Measurements from ENCODE around the gene SIPA1. TPM values are rescaled to one million over a fixed set of nuclear protein-coding genes. Genes with fewer than 3 reads are reported as not detected.
A peak's percentile ranks its signal among the peaks of the same experiment; 100 is the strongest.

SIPA1 gene
- total and polyA plus RNA-seq, 9 of the 15 experiments (the other 6 are each of a cell fraction or from before 2014, with no cell fraction given) = 0.25 to 85.8 (median 16.8) TPM

DNA sequence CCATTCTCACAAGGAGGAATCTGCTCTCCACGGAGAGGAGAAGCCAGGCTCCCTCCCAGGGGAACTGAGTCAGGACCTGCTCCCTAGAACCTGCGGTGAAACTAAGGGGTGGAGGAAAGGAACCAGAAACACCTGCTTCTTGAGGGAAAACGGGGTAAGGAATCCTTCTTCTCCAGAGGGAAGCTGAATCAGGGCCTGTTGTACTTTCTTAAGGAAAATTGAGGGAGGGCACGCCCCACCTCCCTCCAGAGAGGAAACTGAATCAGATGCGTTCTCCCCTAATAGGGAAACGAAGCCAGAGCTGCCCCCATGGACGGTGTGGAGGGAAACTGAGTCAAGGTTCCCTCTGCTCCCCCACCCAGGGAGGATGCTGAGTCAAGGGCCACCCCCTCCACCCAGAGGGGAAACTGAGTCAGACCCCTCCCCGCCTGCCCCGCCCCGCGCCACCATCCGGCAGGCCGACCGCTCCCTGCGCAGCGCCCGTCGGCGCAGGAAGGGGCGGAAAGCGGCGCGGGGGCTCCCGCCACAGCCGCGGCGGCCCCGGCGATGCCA lies 24.4 kb downstream of the SIPA1 start (continued):
- TF ChIP-seq SMAD2 (IDR thresholded peaks at IDR 0.05; ENCODE audit: low read depth, low read length) (no peak), RFX1 (IDR thresholded peaks at IDR 0.05) (no peak), JUN (IDR thresholded peaks at IDR 0.05; ENCODE audit: borderline replicate concordance, low read depth, low read length) (no peak), JUN (CRISPR knock-in tag; IDR thresholded peaks at IDR 0.05; ENCODE audit: borderline replicate concordance) (no peak), SP1 (CRISPR knock-in tag; IDR thresholded peaks at IDR 0.05) (peak; percentile 20; the same call in 1 of the 2 replicates), ZNF24 (IDR thresholded peaks at IDR 0.05) (no peak), ZNF140 (CRISPR knock-in tag; IDR thresholded peaks at IDR 0.05) (no peak), MEF2D (tag; conservative IDR thresholded peaks at IDR 0.05; ENCODE audit: low read depth) (no peak), EZH2 (IDR thresholded peaks at IDR 0.05; ENCODE audit: borderline replicate concordance, low read depth, low read length) (no peak), SIN3A (IDR thresholded peaks at IDR 0.05; ENCODE audit: borderline replicate concordance in 2 of 2, control insufficient read depth in 1 of 2, low read depth in 2 of 2, low read length in 2 of 2) (peak in 1 of 2 experiments; percentile 52; a peak in 1 of 4 replicates), MAZ (CRISPR knock-in tag; conservative IDR thresholded peaks at IDR 0.05 in 1 of 2, IDR thresholded peaks at IDR 0.05 in 1 of 2) (no peak), ZNF239 (CRISPR knock-in tag; IDR thresholded peaks at IDR 0.05) (no peak), ZNF75A (CRISPR knock-in tag; IDR thresholded peaks at IDR 0.05) (no peak), TGIF2 (CRISPR knock-in tag; IDR thresholded peaks at IDR 0.05) (no peak), MYC (IDR thresholded peaks at IDR 0.05; ENCODE audit: low read depth, low read length) (no peak), MYC (CRISPR knock-in tag; IDR thresholded peaks at IDR 0.05; ENCODE audit: borderline replicate concordance, low read depth) (no peak), BRCA1 (IDR thresholded peaks at IDR 0.05) (no peak), BRCA1 (CRISPR knock-in tag; IDR thresholded peaks at IDR 0.05) (no peak), BCOR (IDR thresholded peaks at IDR 0.05) (peak; percentile 86; the same call in 1 of the 2 replicates), PPARD (CRISPR knock-in tag; IDR thresholded peaks at IDR 0.05) (no peak), LARP7 (IDR thresholded peaks at IDR 0.05) (no peak), NFE2 (IDR thresholded peaks at IDR 0.05; ENCODE audit: low read depth) (no peak), ZNF785 (CRISPR knock-in tag; IDR thresholded peaks at IDR 0.05) (no peak), SRSF7 (optimal IDR thresholded peaks at IDR 0.05; ENCODE audit: low read depth, low read length) (no peak), ZNF143 (CRISPR knock-in tag; IDR thresholded peaks at IDR 0.05) (no peak), ZC3H4 (CRISPR knock-in tag; IDR thresholded peaks at IDR 0.05; ENCODE audit: borderline replicate concordance) (no peak)
- TF ChIP-seq, protein P1, sequence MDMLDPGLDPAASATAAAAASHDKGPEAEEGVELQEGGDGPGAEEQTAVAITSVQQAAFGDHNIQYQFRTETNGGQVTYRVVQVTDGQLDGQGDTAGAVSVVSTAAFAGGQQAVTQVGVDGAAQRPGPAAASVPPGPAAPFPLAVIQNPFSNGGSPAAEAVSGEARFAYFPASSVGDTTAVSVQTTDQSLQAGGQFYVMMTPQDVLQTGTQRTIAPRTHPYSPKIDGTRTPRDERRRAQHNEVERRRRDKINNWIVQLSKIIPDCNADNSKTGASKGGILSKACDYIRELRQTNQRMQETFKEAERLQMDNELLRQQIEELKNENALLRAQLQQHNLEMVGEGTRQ (CRISPR knock-in tag; IDR thresholded peaks at IDR 0.05) = no peak
- TF ChIP-seq, protein P2, sequence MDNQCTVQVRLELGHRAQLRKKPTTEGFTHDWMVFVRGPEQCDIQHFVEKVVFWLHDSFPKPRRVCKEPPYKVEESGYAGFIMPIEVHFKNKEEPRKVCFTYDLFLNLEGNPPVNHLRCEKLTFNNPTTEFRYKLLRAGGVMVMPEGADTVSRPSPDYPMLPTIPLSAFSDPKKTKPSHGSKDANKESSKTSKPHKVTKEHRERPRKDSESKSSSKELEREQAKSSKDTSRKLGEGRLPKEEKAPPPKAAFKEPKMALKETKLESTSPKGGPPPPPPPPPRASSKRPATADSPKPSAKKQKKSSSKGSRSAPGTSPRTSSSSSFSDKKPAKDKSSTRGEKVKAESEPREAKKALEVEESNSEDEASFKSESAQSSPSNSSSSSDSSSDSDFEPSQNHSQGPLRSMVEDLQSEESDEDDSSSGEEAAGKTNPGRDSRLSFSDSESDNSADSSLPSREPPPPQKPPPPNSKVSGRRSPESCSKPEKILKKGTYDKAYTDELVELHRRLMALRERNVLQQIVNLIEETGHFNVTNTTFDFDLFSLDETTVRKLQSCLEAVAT (IDR thresholded peaks at IDR 0.05) = no peak
- TF ChIP-seq, protein P3, sequence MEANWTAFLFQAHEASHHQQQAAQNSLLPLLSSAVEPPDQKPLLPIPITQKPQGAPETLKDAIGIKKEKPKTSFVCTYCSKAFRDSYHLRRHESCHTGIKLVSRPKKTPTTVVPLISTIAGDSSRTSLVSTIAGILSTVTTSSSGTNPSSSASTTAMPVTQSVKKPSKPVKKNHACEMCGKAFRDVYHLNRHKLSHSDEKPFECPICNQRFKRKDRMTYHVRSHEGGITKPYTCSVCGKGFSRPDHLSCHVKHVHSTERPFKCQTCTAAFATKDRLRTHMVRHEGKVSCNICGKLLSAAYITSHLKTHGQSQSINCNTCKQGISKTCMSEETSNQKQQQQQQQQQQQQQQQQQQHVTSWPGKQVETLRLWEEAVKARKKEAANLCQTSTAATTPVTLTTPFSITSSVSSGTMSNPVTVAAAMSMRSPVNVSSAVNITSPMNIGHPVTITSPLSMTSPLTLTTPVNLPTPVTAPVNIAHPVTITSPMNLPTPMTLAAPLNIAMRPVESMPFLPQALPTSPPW (CRISPR knock-in tag; IDR thresholded peaks at IDR 0.05) = peak; percentile 40; the same call in 1 of the 2 replicates
